ENCODE data around the gene CALML4.

DNA sequence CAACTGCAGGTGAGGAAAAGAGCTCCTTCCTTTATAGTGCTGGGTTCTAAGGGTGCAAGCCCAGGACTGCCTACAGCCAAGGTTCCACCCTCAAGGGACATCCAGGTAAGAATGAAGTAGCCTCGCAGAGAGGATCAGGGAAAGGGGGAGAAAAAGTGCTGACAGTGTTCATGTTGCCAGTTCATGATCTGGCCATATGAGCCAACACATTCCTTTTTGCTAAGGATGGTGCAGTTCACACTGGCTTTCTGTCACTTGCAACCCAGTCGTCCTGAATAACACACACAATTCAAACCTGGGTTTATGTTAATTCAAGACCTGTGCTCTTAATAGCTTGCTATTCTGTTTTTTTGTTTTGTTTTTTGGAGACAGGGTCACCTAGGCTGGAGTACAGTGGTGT, 15.4 kb upstream of the CALML4 start:
- TF ChIP-seq EZH2phosphoT487 (IDR thresholded peaks at IDR 0.05; ENCODE audit: insufficient read depth, low read depth): no peak
- TF ChIP-seq EZH2 (IDR thresholded peaks at IDR 0.05; ENCODE audit: insufficient read depth, poor library complexity, severe bottlenecking): no peak

All from GM23248 (cell line).